ENCODE results near the gene MDFIC. TPM values are rescaled to one million over a fixed set of nuclear protein-coding genes. Genes with fewer than 3 reads are reported as not detected.

The MDFIC gene
- total RNA-seq, 1 donor from 2014 or later = 13.3 TPM

- Histone ChIP-seq H3K27ac (no peak overlapping the region), H3K4me1 (peaks cover 0 to 2% of the 10 kb centered on the region in 2 donors), H3K4me3 (no peak overlapping the region), H3K9me3 (no peaks in the 10 kb centered on the region), H3K36me3 (no peaks in the 10 kb centered on the region), H3K27me3 (no peaks in the 10 kb centered on the region)
- TF ChIP-seq CTCF (IDR thresholded peaks at IDR 0.05) = no peak
- DNase-seq (ENCODE audit: low spot score in 2 of 2) = no peak
- intact Hi-C loops (cut with DNase I) = no loop called here
Observed at GRCh38 chr7:114942446-114943175, 20.7 kb downstream of the MDFIC start.

DNA sequence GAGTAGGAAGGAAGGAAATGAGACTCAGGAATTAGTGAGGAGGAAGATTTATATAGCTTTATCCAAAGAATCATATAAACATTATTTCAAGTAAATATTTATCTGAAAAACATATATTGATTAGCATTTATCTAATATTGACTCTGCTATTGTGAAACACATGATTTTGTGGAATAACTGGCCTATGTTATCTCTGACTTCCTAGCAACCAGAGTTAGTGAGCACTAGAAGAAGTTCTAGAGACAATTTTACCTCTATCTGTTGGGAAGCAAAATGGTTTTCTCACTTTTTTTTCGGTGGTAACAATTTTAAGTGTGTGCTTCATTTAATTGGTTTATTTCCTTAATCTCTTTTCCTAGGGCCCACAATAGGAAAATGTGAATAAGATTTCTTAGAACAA lies 21.6 kb downstream of the MDFIC start:
- Histone ChIP-seq H3K4me1 (peaks cover 0 to 2% of the 10 kb centered on the region in 2 donors), H3K27ac (no peak overlapping the region), H3K27me3 (no peaks in the 10 kb centered on the region), H3K36me3 (no peaks in the 10 kb centered on the region), H3K9me3 (no peaks in the 10 kb centered on the region), H3K4me3 (no peak overlapping the region)
- intact Hi-C loops (cut with DNase I) = no loop called here
- TF ChIP-seq CTCF (IDR thresholded peaks at IDR 0.05) = no peak
- no peak for DNase-seq (ENCODE audit: low spot score in 2 of 2)

DNA sequence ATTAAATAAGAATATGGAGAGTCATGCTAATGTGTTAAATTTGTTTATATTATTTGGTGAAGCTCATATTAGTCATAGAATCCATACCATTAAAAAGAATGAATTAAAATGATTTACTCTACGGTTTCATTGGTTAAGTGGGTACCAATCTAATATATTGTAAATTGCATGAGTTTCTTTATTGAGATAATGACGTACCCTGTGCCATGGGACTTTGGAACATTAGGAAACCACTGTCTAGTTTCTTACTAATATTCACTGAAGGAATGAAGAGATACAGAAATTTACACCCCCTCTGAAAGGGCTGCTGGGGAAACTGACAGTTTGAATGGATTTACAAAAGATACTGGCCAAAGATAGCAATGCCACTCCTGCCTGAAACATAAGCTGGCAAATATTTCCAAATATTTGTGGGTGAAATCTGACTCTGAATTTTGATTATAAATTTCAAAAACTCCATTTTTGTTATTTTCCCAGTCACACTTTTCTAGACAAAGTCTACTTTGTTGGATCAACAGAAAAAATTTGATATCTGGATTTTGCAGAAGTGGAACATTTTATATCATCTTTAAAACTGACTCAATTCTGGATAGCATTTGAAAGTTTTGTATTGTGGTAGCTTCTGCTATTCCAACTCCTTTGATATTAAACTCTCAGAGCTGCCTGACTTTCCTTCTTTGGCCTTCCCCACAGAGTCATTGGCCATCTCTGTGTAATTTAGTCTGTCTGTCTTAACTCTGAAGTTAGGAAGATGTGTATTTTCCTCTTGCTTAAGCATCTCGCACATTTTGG lies 22.3 kb downstream of the MDFIC start:
- intact Hi-C loops (cut with DNase I) = no loop called here
- Histone ChIP-seq H3K4me3 (peak overlapping the region; percentile 29 to 54), H3K27me3 (no peaks in the 10 kb centered on the region), H3K4me1 (peaks cover 0 to 2% of the 10 kb centered on the region in 2 donors), H3K27ac (peak overlapping the region; percentile 39 to 62), H3K36me3 (no peaks in the 10 kb centered on the region), H3K9me3 (no peaks in the 10 kb centered on the region)
- TF ChIP-seq CTCF (IDR thresholded peaks at IDR 0.05) = no peak
- DNase-seq (ENCODE audit: low spot score in 2 of 2) = no peak

- Histone ChIP-seq H3K4me3 (peak overlapping the region; percentile 29 to 54), H3K4me1 (peaks cover 0 to 2% of the 10 kb centered on the region in 2 donors), H3K36me3 (no peaks in the 10 kb centered on the region), H3K9me3 (no peaks in the 10 kb centered on the region), H3K27ac (peak overlapping the region; percentile 39 to 62), H3K27me3 (no peaks in the 10 kb centered on the region)
- intact Hi-C loops (cut with DNase I) = no loop called here
- peak in 1 of 2 donors; percentile 81 for DNase-seq (ENCODE audit: low spot score in 2 of 2)
- no peak for TF ChIP-seq CTCF (IDR thresholded peaks at IDR 0.05)
Observed at GRCh38 chr7:114944745-114945625, 23.1 kb downstream of the MDFIC start.

- intact Hi-C loops (cut with DNase I) = no loop called here
- H3K36me3 ChIP-seq = no peaks in the 10 kb centered on the region
- no peak for TF ChIP-seq CTCF (IDR thresholded peaks at IDR 0.05)
- no peak for DNase-seq (ENCODE audit: low spot score in 2 of 2)
- peaks cover 0 to 2% of the 10 kb centered on the region in 2 donors for H3K4me1 ChIP-seq
- no peak overlapping the region for H3K4me3 ChIP-seq
- no peak overlapping the region for H3K27ac ChIP-seq
- no peaks in the 10 kb centered on the region for H3K27me3 ChIP-seq
- H3K9me3 ChIP-seq = no peaks in the 10 kb centered on the region
Observed at GRCh38 chr7:114949231-114949630, 27.3 kb downstream of the MDFIC start.
